ENCODE results near the gene PATE1.

The PATE1 gene

GRCh38 chr11:125740617-125741016, 5.5 kb upstream of the PATE1 start:
- DNase-seq (ENCODE audit: low read depth), result no peak
- no peak for TF ChIP-seq CTCF (IDR thresholded peaks at IDR 0.05; ENCODE audit: insufficient read depth, low read depth, low read length, missing control alignments)
- no peak overlapping the region for H3K4me3 ChIP-seq (ENCODE audit: low read length)

GRCh38 chr11:125743681-125744080, 2.4 kb upstream of the PATE1 start:
- no peak for TF ChIP-seq CTCF (IDR thresholded peaks at IDR 0.05; ENCODE audit: insufficient read depth, low read depth, low read length, missing control alignments)
- no peak overlapping the region for H3K4me3 ChIP-seq (ENCODE audit: low read length)
- DNase-seq (ENCODE audit: low read depth), result no peak

- no peak for TF ChIP-seq CTCF (IDR thresholded peaks at IDR 0.05; ENCODE audit: insufficient read depth, low read depth, low read length, missing control alignments)
- no peak overlapping the region for H3K4me3 ChIP-seq (ENCODE audit: low read length)
- DNase-seq (ENCODE audit: low read depth), result no peak
These were observed 4.5 kb downstream of the PATE1 start for GRCh38 chr11:125750629-125751028.

GRCh38 chr11:125756050-125756449, 10.0 kb downstream of the PATE1 start:
- no peak for DNase-seq (ENCODE audit: low read depth)
- H3K4me3 ChIP-seq (ENCODE audit: low read length), result no peak overlapping the region
- no peak for TF ChIP-seq CTCF (IDR thresholded peaks at IDR 0.05; ENCODE audit: insufficient read depth, low read depth, low read length, missing control alignments)

- H3K4me3 ChIP-seq (ENCODE audit: low read length), result no peak overlapping the region
- no peak for DNase-seq (ENCODE audit: low read depth)
- no peak for TF ChIP-seq CTCF (IDR thresholded peaks at IDR 0.05; ENCODE audit: insufficient read depth, low read depth, low read length, missing control alignments)
These were observed 16.4 kb downstream of the PATE1 start for GRCh38 chr11:125762445-125762844.

- DNase-seq (ENCODE audit: low read depth), result no peak
- TF ChIP-seq CTCF (IDR thresholded peaks at IDR 0.05; ENCODE audit: insufficient read depth, low read depth, low read length, missing control alignments), result no peak
These were observed 17.4 kb downstream of the PATE1 start for GRCh38 chr11:125763483-125763882.

GRCh38 chr11:125766251-125766650, 20.2 kb downstream of the PATE1 start:
- no peak for DNase-seq (ENCODE audit: low read depth)
- no peak for TF ChIP-seq CTCF (IDR thresholded peaks at IDR 0.05; ENCODE audit: insufficient read depth, low read depth, low read length, missing control alignments)
- H3K4me3 ChIP-seq (ENCODE audit: low read length), result no peak overlapping the region

More at GRCh38 chr11:125763483-125763882, 17.4 kb downstream of the PATE1 start:
- H3K4me3 ChIP-seq (ENCODE audit: low read length), result no peak overlapping the region
